Measurements from ENCODE around the gene DNAJC24. TPM values are rescaled to one million over a fixed set of nuclear protein-coding genes. Genes with fewer than 3 reads are reported as not detected.

DNAJC24 gene
- total RNA-seq, 1 donor: 20.0 TPM

DNA sequence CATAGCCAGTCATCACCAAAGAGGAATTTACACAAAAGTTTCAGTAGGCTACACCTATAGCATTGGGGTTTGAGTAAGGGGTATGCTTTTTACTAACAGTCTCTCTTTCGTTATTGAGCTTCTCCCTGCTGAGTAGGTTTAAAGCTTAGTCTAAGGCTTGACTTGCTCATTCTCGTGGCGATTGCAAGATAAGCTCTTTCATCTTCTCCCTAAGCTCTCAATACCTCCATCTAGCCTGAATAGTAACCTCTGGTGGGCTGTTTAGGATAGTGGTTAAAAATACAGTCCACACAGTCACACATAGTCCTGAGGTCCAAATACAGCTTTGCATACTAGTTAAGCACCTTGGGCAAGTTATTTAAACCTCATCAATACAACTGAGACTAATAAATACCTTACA, 74.1 kb downstream of the DNAJC24 start:
- no peak overlapping the region for H3K4me3 ChIP-seq (ENCODE audit: low read depth, low read length)
- TF ChIP-seq, protein P1, sequence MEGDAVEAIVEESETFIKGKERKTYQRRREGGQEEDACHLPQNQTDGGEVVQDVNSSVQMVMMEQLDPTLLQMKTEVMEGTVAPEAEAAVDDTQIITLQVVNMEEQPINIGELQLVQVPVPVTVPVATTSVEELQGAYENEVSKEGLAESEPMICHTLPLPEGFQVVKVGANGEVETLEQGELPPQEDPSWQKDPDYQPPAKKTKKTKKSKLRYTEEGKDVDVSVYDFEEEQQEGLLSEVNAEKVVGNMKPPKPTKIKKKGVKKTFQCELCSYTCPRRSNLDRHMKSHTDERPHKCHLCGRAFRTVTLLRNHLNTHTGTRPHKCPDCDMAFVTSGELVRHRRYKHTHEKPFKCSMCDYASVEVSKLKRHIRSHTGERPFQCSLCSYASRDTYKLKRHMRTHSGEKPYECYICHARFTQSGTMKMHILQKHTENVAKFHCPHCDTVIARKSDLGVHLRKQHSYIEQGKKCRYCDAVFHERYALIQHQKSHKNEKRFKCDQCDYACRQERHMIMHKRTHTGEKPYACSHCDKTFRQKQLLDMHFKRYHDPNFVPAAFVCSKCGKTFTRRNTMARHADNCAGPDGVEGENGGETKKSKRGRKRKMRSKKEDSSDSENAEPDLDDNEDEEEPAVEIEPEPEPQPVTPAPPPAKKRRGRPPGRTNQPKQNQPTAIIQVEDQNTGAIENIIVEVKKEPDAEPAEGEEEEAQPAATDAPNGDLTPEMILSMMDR (IDR thresholded peaks at IDR 0.05; ENCODE audit: insufficient read depth, low read length): no peak
- DNase-seq (ENCODE audit: low read depth): no peak

DNA sequence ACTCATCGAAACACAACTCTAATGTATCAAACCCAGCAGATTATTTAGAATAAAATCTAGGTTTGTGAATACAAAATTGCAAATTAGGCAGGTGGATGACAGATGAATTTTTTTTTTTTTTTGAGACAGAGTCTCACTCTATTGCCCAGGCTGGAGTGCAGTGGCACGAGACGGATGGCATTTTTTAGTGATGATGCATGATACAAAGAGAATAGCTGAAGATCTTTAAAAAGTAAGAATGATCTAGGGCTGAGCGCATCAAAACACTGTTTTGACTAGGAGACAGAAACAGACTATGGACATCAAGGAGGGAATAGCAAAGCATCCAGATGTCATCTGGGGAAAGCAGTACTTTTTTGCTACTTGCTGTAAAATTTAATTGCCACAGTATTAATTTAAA, 76.0 kb downstream of the DNAJC24 start:
- no peak for DNase-seq (ENCODE audit: low read depth)
- H3K4me3 ChIP-seq (ENCODE audit: low read depth, low read length): no peak overlapping the region
- TF ChIP-seq, protein P1 (IDR thresholded peaks at IDR 0.05; ENCODE audit: insufficient read depth, low read length): no peak

DNA sequence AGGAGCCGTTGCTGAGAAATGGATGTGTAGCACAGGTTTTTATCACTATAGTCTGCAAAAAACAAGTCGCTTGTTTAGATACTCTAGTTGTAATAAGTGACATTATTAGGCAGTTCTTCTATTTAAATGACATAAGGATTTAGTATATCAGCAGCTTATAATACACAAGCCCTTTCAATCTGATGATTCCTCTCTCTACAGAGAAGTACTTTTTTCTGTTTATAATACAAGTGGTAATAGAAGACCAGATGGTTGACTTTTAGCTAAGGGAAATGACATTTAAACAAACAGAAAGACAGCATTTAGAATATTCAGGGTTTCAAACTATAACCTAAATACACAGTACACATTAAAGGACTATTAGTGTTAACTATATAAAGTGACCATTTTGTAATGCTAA, 79.4 kb downstream of the DNAJC24 start:
- H3K4me3 ChIP-seq (ENCODE audit: low read depth, low read length): no peak overlapping the region
- TF ChIP-seq, protein P1 (IDR thresholded peaks at IDR 0.05; ENCODE audit: insufficient read depth, low read length): no peak
- no peak for DNase-seq (ENCODE audit: low read depth)

DNA sequence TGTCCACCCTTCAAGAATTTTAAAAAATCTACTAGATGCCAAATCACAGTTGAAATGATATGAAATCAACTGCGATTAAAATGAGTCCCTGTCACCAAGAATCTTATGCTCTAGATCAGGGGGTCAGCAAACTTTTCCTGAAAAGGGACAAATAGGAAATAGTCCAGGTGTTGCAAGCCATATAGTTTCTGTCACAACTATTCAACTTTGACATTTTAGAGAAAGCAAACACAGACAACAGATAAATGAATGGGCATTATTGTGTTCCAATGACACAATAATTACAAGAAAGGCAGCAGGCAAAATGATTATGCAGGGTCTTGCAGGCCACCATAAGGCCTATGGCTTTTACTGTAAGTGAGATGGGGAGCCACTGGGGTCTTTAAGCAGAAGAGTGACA, 81.2 kb downstream of the DNAJC24 start:
- TF ChIP-seq, protein P1 (IDR thresholded peaks at IDR 0.05; ENCODE audit: insufficient read depth, low read length): no peak
- H3K4me3 ChIP-seq (ENCODE audit: low read depth, low read length): no peak overlapping the region
- DNase-seq (ENCODE audit: low read depth): no peak

DNA sequence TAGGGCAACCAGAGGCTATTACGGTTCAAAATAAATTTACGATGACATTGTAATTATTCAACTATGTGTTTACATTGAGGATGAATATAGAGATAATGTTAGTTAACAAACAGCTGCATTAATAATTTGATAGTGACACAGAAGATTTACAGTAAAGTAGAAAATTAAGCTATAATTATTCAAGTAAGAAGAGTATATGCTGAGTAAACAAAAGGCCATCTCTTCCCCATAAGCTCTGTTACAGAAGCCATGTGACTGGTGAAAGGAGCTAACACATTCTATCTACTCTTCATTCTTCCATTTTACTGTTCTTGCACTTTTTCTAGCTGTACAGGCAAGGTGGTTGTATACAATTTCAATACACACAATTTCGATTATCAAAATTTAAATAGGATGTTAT, 85.5 kb downstream of the DNAJC24 start:
- H3K4me3 ChIP-seq (ENCODE audit: low read depth, low read length): no peak overlapping the region
- TF ChIP-seq, protein P1 (IDR thresholded peaks at IDR 0.05; ENCODE audit: insufficient read depth, low read length): no peak
- no peak for DNase-seq (ENCODE audit: low read depth)

DNA sequence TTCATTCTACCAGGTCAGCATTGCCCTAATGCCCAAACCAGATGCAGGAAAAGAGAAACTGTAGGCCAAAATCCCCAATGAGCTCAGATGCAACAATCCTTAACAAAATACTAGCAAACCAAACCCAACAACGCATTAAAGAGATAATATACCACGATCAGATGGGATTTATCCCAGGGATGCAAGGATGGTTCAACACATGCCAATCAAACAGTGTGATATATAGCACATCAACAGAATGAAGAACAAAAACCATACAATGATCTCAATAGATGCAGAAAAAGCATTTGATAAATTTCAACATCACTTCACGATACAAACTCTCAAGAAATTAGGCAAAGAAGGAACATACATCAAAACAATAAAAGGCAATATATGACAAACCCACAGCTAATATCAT, 94.8 kb downstream of the DNAJC24 start:
- TF ChIP-seq, protein P1 (IDR thresholded peaks at IDR 0.05; ENCODE audit: insufficient read depth, low read length): no peak
- no peak overlapping the region for H3K4me3 ChIP-seq (ENCODE audit: low read depth, low read length)
- DNase-seq (ENCODE audit: low read depth): no peak

DNA sequence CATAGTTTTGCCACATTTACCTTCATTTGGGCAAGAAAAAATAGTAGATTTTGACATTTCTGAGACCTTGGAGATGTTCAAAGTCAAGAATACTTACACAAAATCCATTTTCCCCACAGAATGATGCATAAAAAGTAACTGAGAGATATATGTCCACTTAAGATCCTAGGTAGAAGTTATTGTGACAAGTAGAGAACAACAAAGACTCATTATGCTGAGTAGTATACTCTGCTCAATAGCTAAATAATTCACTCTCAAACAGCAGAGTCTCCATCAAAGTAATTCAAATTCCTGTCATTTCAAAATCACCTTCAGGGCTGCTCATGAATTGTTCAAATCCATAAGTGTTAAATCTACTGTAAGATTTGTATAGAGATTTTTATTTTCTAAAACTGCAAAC, 104.4 kb downstream of the DNAJC24 start:
- H3K4me3 ChIP-seq (ENCODE audit: low read depth, low read length): no peak overlapping the region
- no peak for DNase-seq (ENCODE audit: low read depth)
- TF ChIP-seq, protein P1 (IDR thresholded peaks at IDR 0.05; ENCODE audit: insufficient read depth, low read length): no peak
